Lung (tissue), 12 donors: ENCODE measurements around the gene HERC4. TPM values are rescaled to one million over a fixed set of nuclear protein-coding genes. Genes with fewer than 3 reads are reported as not detected.

Experiments used
- ATAC-seq: fragments of 200-7000 bp; cut with Tn5 transposase; one replicate; pipeline ENCODE4 v1.9.1; 2020; ENCODE audit warnings: moderate number of reproducible peaks; ENCODE audit not compliant: insufficient read depth, low FRiP score
- DNase-seq, 3 donors: peaks; one replicate each; pipeline ENCODE4 v3.0.0-alpha.2; 2013 to 2017
- H3K27ac ChIP-seq, 2 donors: one replicate each; pipeline ENCODE4 v1.5.1; 2013; ENCODE audit warnings: mild to moderate bottlenecking in 2 of 2, moderate library complexity in 2 of 2, control low read depth in 1 of 2, inconsistent platforms in 1 of 2, low read depth in 1 of 2, low read length in 1 of 2
- H3K27me3 ChIP-seq, 3 donors: one replicate each; pipeline ENCODE4 v1.5.1; 2013; ENCODE audit warnings: low read length in 2 of 3; ENCODE audit not compliant: control insufficient read depth in 3 of 3, insufficient read depth in 3 of 3
- H3K36me3 ChIP-seq, 4 donors: one replicate each; pipeline ENCODE4 v1.5.1; 2013; ENCODE audit warnings: low read length in 4 of 4, mild to moderate bottlenecking in 1 of 4, moderate library complexity in 1 of 4; ENCODE audit not compliant: control insufficient read depth in 4 of 4, insufficient read depth in 4 of 4
- H3K4me1 ChIP-seq, 5 donors: one replicate each; pipeline ENCODE4 v1.5.1; 2013; ENCODE audit warnings: low read length in 5 of 5, mild to moderate bottlenecking in 2 of 5, moderate library complexity in 1 of 5; ENCODE audit not compliant: control insufficient read depth in 5 of 5, insufficient read depth in 5 of 5
- H3K4me3 ChIP-seq: one replicate; pipeline ENCODE4 v1.5.1; 2013; ENCODE audit warnings: mild to moderate bottlenecking, control low read depth, moderate library complexity
- H3K9ac ChIP-seq, 2 donors: one replicate each; pipeline ENCODE4 v1.5.1; 2013; ENCODE audit warnings: low read length in 2 of 2, control low read depth in 1 of 2; ENCODE audit not compliant: insufficient read depth in 1 of 2
- H3K9me3 ChIP-seq, 4 donors: one replicate each; pipeline ENCODE4 v1.5.1; 2013; ENCODE audit warnings: low read length in 3 of 4, mild to moderate bottlenecking in 1 of 4, moderate library complexity in 1 of 4; ENCODE audit not compliant: control insufficient read depth in 4 of 4, insufficient read depth in 3 of 4
- WGBS, 2 donors: extraction: QIAGEN DNeasy Blood & Tissue Kit; methylation state at CpG; one replicate each; pipeline ENCODE4 v1.1.7; 2013; 5-methylcytosine and 5-hydroxymethylcytosine counted together
- polyA plus RNA-seq, 2 donors: library from polyadenylated mRNA; stranded (reverse); fragments of 200-250 nt; gene quantifications; one replicate each; pipeline ENCODE4 v1.2.1, GENCODE V29; 2013
- total RNA-seq, 2 donors: library from RNA; depleted of rRNA in 1 of 2; stranded (reverse); fragments of >200 nt in 1 of 2; gene quantifications; one replicate each; pipeline ENCODE4 v1.2.1, GENCODE V29; 2014 to 2021
- TF ChIP-seq, protein P1 (sequence below): IDR thresholded peaks from 2 replicates; pipeline ENCODE4 v1.5.1; 2012; ENCODE audit warnings: mild to moderate bottlenecking; ENCODE audit errors: control extremely low read depth, extremely low read depth
- donor health status: control.
- donor health status: control.
- donor health status: Bipolar disorder and iron deficiency.
- donor health status: healthy.
- donor health status: DM: yes; HTN: yes; CAD: no.

The HERC4 gene
- total and polyA plus RNA-seq, 4 donors: 16.3 to 162 (median 32.5) TPM

DNA sequence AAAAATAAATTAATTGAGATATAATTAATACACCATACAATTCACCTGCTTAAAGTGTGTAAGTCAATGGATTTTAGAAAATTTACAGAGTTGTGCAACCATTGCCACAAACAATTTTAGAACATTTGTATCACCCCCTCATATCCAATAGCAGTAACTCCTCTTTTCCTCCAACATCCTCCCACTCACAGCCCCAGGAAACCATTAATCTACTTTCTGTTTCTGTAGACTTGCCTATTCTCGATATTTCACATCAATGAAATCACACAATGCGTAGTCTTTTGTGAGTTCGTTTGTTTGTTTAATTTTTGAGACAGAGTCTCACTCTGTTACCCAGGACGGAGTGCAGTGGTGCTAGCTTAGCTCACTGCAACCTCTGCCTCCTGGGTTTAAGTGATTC lies 13.7 kb upstream of the HERC4 start:
- Histone ChIP-seq H3K4me1 (peaks cover 0 to 4% (median 0%) of the 10 kb centered on the region in 5 donors), H3K9me3 (no peaks in the 10 kb centered on the region), H3K9ac (no peak overlapping the region), H3K36me3 (no peaks in the 10 kb centered on the region), H3K4me3 (no peak overlapping the region), H3K27ac (no peak overlapping the region), H3K27me3 (no peaks in the 10 kb centered on the region)
- no peak for DNase-seq
- no peak for ATAC-seq
- TF ChIP-seq, protein P1, sequence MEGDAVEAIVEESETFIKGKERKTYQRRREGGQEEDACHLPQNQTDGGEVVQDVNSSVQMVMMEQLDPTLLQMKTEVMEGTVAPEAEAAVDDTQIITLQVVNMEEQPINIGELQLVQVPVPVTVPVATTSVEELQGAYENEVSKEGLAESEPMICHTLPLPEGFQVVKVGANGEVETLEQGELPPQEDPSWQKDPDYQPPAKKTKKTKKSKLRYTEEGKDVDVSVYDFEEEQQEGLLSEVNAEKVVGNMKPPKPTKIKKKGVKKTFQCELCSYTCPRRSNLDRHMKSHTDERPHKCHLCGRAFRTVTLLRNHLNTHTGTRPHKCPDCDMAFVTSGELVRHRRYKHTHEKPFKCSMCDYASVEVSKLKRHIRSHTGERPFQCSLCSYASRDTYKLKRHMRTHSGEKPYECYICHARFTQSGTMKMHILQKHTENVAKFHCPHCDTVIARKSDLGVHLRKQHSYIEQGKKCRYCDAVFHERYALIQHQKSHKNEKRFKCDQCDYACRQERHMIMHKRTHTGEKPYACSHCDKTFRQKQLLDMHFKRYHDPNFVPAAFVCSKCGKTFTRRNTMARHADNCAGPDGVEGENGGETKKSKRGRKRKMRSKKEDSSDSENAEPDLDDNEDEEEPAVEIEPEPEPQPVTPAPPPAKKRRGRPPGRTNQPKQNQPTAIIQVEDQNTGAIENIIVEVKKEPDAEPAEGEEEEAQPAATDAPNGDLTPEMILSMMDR: no peak
- WGBS, 2 donors: 46 to 58% methylated on average over 4 of the region's 4 CpGs

DNA sequence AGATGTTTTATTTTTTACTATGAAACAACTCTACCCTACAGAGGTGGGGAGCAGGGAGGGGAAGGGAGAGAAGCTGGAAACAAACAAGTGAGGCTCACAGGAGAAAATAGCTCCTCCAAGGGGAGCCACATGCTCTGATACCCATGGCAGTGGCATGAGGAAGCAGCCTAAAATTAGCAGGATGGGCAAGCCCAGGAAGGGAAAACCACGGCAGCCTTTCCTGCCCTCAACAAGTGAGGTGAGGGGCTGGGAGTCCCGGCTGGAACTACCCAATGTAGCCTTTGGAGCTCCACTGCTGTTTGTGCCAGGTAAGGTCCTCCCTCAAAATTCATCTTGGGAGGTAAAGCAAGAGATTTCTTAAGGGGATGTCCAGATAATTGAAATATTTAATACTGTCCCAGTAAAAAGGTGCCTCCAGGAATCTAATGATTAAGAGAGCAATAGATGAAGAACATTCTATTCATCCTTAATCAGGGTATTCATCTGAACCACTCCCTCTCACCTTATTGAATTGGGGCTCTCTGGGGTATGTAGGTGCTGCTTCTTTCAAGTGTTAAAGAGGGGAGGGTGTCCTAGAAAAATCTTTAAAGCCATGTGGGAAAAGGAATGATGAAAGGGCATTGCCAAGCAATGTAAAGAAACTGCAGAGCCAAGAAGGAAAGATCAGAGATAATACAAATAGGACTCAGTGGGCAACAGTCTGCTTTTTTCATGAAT lies 12.8 kb upstream of the HERC4 start:
- Histone ChIP-seq H3K4me1 (peaks cover 0 to 13% (median 0%) of the 10 kb centered on the region in 5 donors), H3K27me3 (no peaks in the 10 kb centered on the region), H3K4me3 (no peak overlapping the region), H3K9ac (no peak overlapping the region), H3K9me3 (no peaks in the 10 kb centered on the region), H3K27ac (peak overlapping the region in 1 of 2 donors; percentile 84), H3K36me3 (no peaks in the 10 kb centered on the region)
- ATAC-seq (no peak), DNase-seq (no peak)
- 11 to 25% methylated on average over 2 of the region's 2 CpGs for WGBS, 2 donors
- TF ChIP-seq, protein P1: no peak

DNA sequence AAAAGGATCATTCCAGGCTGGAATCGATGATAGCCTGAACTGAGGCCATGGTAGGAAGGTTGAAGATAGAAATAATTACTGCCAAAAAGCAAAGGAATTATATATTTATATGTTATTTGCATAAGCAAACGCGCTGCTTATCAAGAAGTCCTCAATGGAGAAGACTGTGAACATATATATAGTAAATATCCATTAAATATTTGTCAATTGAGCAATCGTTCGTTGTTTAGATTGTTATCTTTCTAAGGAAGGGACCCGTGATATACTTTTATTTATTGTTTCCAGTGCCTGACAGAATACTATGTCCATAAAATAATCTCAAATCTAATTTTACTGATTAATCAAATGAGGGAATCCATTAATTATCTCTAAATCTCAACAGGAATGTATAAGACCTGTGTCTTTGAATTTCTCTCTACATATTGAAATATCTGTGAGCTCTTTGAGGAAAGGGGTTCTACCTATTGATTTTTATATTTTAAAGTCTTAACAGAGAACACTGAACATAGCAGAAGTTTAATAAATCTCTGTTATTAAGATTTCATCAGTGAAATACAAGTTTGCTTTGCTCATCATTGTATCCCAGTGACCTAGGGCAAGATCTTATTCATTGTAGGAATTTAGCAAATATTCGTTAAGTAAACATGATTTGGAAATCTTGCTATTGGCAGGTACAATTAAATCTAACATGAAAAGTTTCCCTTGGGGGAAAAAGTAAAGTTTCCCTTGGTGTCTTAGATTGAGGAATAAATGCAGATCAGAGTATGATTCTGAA lies 12.0 kb upstream of the HERC4 start:
- WGBS, 2 donors: 72 to 82% methylated on average over 7 of the region's 7 CpGs
- TF ChIP-seq, protein P1: no peak
- no peak for DNase-seq
- Histone ChIP-seq H3K9ac (no peak overlapping the region), H3K4me3 (no peak overlapping the region), H3K9me3 (no peaks in the 10 kb centered on the region), H3K4me1 (peaks cover 0 to 13% (median 0%) of the 10 kb centered on the region in 5 donors), H3K36me3 (no peaks in the 10 kb centered on the region), H3K27me3 (no peaks in the 10 kb centered on the region), H3K27ac (peak overlapping the region in 1 of 2 donors; percentile 84)
- ATAC-seq: no peak
